Measurements from ENCODE around the gene BCAS4.
"Not testable (repeated sequence)": the region's sequence is repeated elsewhere in the genome, so short reads cannot be mapped to it uniquely, and the experiment has no call there.

Gene BCAS4

GRCh38 chr20:50771419-50772080, 23.3 kb upstream of the BCAS4 start:
- not testable (repeated sequence) for DNase-seq (ENCODE audit: low read depth in 2 of 2)

- no peak for DNase-seq (ENCODE audit: low read depth in 2 of 2)
These were observed 22.3 kb upstream of the BCAS4 start for GRCh38 chr20:50772420-50773185.

- DNase-seq (ENCODE audit: low read depth in 2 of 2), result no peak
These were observed 20.3 kb upstream of the BCAS4 start for GRCh38 chr20:50774515-50774914.

- no peak for DNase-seq (ENCODE audit: low read depth in 2 of 2)
These were observed 18.6 kb upstream of the BCAS4 start for GRCh38 chr20:50776122-50776817.

GRCh38 chr20:50777373-50777772, 17.5 kb upstream of the BCAS4 start:
- no peak for DNase-seq (ENCODE audit: low read depth in 2 of 2)

- not testable (repeated sequence) for DNase-seq (ENCODE audit: low read depth in 2 of 2)
These were observed 15.9 kb upstream of the BCAS4 start for GRCh38 chr20:50778994-50779393.

GRCh38 chr20:50783390-50783789, 11.5 kb upstream of the BCAS4 start:
- DNase-seq (ENCODE audit: low read depth in 2 of 2), result no peak

GRCh38 chr20:50783903-50784302, 11.0 kb upstream of the BCAS4 start:
- no peak for DNase-seq (ENCODE audit: low read depth in 2 of 2)

- no peak for DNase-seq (ENCODE audit: low read depth in 2 of 2)
These were observed 10.4 kb upstream of the BCAS4 start for GRCh38 chr20:50784464-50784863.

- no peak for DNase-seq (ENCODE audit: low read depth in 2 of 2)
These were observed 8.2 kb upstream of the BCAS4 start for GRCh38 chr20:50786703-50787102.

- DNase-seq (ENCODE audit: low read depth in 2 of 2), result no peak
These were observed 7.7 kb upstream of the BCAS4 start for GRCh38 chr20:50787181-50787580.

GRCh38 chr20:50788045-50788991, 6.5 kb upstream of the BCAS4 start:
- no peak for DNase-seq (ENCODE audit: low read depth in 2 of 2)

- DNase-seq (ENCODE audit: low read depth in 2 of 2), result no peak
These were observed 4.8 kb upstream of the BCAS4 start for GRCh38 chr20:50789968-50790650.

GRCh38 chr20:50790651-50791277, 4.1 kb upstream of the BCAS4 start:
- peak; percentile 42 to 44 for DNase-seq (ENCODE audit: low read depth in 2 of 2)

- no peak for DNase-seq (ENCODE audit: low read depth in 2 of 2)
These were observed 1.9 kb upstream of the BCAS4 start for GRCh38 chr20:50792708-50793574.

- DNase-seq (ENCODE audit: low read depth in 2 of 2), result not testable (repeated sequence)
These were observed 1.3 kb upstream of the BCAS4 start for GRCh38 chr20:50793575-50794016.

GRCh38 chr20:50794181-50794845, 548 bp upstream of the BCAS4 start:
- DNase-seq (ENCODE audit: low read depth in 2 of 2), result no peak

GRCh38 chr20:50797142-50797541, 2.3 kb downstream of the BCAS4 start:
- no peak for DNase-seq (ENCODE audit: low read depth in 2 of 2)

GRCh38 chr20:50798650-50799049, 3.8 kb downstream of the BCAS4 start:
- no peak for DNase-seq (ENCODE audit: low read depth in 2 of 2)

All from activated CD8-positive, alpha-beta memory T cell treated with anti-CD3 and anti-CD28 coated beads for 4 hours (primary cell).